GM12878 (cell line): ENCODE data around the gene P2RX4. TPM values are rescaled to one million over a fixed set of nuclear protein-coding genes. Genes with fewer than 3 reads are reported as not detected.

ENCODE experiments used
- ATAC-seq: fragments of 200-7000 bp; cut with Tn5 transposase; 3 replicates; pipeline ENCODE4 v1.9.1; 2020; ENCODE audit warnings: mild to moderate bottlenecking, moderate library complexity
- BruUV-seq: library from RNA; stranded (reverse); fragments of 400-500 nt; replicated peaks from 2 replicates; lab custom pipeline; 2021; lab: Mats Ljungman, UMichigan
- CTCF ChIA-PET: fragments of 300-600 bp; sonication (Branson Sonifier 250); formaldehyde crosslinking; extraction: SDS; loops from one replicate; lab custom pipeline; 2021; ENCODE audit warnings: inconsistent platforms; lab: Yijun Ruan, JAX
- POLR2A ChIA-PET: fragments of 350-600 bp; formaldehyde crosslinking; extraction: SDS; loops from one replicate; lab custom pipeline; 2021; ENCODE audit warnings: inconsistent platforms; lab: Charles Lee
- RAD21 ChIA-PET: fragments of 300-600 bp; sonication (Branson Sonifier 250); formaldehyde crosslinking; loops from one replicate; lab custom pipeline; 2023; ENCODE audit warnings: antibody characterized with exemption; ENCODE audit not compliant: unreplicated experiment; lab: Charles Lee
- SMC1A ChIA-PET: fragments of 300-600 bp; sonication (Branson Sonifier 250); formaldehyde crosslinking; loops from one replicate; lab custom pipeline; 2023; ENCODE audit not compliant: unreplicated experiment, uncharacterized antibody; lab: Charles Lee
- DNase-seq: peaks from one replicate; pipeline ENCODE4 v3.0.0-alpha.2; 2011; ENCODE audit warnings: low read depth, low spot score
- FAIRE-seq: peaks from 3 replicates; lab custom pipeline; 2011; peaks lifted over from hg19 to GRCh38; lab: Jason Lieb, UNC
- H2AFZ ChIP-seq: 2 replicates; pipeline ENCODE4 v1.6.0; 2011; ENCODE audit warnings: low read depth, low read length, control low read depth; ENCODE audit not compliant: control insufficient read depth
- H3K27ac ChIP-seq: 2 replicates; pipeline ENCODE4 v1.5.1; 2011; ENCODE audit warnings: control low read depth; ENCODE audit not compliant: control insufficient read depth, insufficient read depth
- H3K27me3 ChIP-seq, 2 experiments: replicated peaks in 1 of 2; 2 replicates each; pipeline versions ENCODE4 v1.6.0 to v1.6.1; 2011; ENCODE audit warnings: low read length in 1 of 2; ENCODE audit not compliant: control insufficient read depth in 2 of 2, insufficient read depth in 2 of 2
- H3K36me3 ChIP-seq, 2 experiments: 2 replicates each; pipeline ENCODE4 v1.5.1; 2011; ENCODE audit warnings: low read length in 1 of 2; ENCODE audit not compliant: control insufficient read depth in 2 of 2, insufficient read depth in 2 of 2
- H3K4me1 ChIP-seq: 2 replicates; pipeline ENCODE4 v1.6.1; 2011; ENCODE audit warnings: mild to moderate bottlenecking, low read length, moderate library complexity, mixed read lengths; ENCODE audit not compliant: control insufficient read depth, insufficient read depth
- H3K4me2 ChIP-seq: 2 replicates; pipeline ENCODE4 v1.6.0; 2011; ENCODE audit warnings: control low read depth; ENCODE audit not compliant: control insufficient read depth, insufficient read depth
- H3K4me3 ChIP-seq: fragments of 200-600 bp; sonication (generic); 2 replicates; pipeline ENCODE4 v1.5.1; 2016
- H3K79me2 ChIP-seq: 2 replicates; pipeline ENCODE4 v1.6.0; 2011; ENCODE audit warnings: low read length; ENCODE audit not compliant: control insufficient read depth, insufficient read depth
- H3K9ac ChIP-seq: 2 replicates; pipeline ENCODE4 v1.8.0; 2011; ENCODE audit warnings: low read length, control low read depth, mixed read lengths; ENCODE audit not compliant: control insufficient read depth, insufficient read depth
- H3K9me3 ChIP-seq: replicated peaks from 3 replicates; pipeline ENCODE4 v1.5.1; 2011; ENCODE audit warnings: mild to moderate bottlenecking, low read length; ENCODE audit not compliant: control insufficient read depth, insufficient read depth
- H4K20me1 ChIP-seq: 2 replicates; pipeline ENCODE4 v1.6.0; 2011; ENCODE audit not compliant: control insufficient read depth, insufficient read depth
- BCL11A ChIP-seq: IDR thresholded peaks from 2 replicates; pipeline ENCODE4 v1.6.1; 2011; ENCODE audit warnings: low read depth, low read length
- FOS ChIP-seq: IDR thresholded peaks from 3 replicates; pipeline ENCODE4 v1.6.1; 2011; ENCODE audit warnings: borderline replicate concordance; ENCODE audit not compliant: insufficient read length; ENCODE audit errors: extremely low read depth
- KAT2A ChIP-seq: conservative IDR thresholded peaks from 2 replicates; pipeline ENCODE4 v1.6.1; 2011; ENCODE audit warnings: low read depth, low read length; ENCODE audit not compliant: control insufficient read depth
- PAX5 ChIP-seq: IDR thresholded peaks from 2 replicates; pipeline ENCODE4 v1.6.1; 2011; ENCODE audit warnings: low read depth, low read length, borderline replicate concordance
- RELA ChIP-seq: fragments of 450-650 bp; IDR thresholded peaks from 2 replicates; pipeline ENCODE4 v1.8.0; 2014; ENCODE audit warnings: borderline replicate concordance; ENCODE audit not compliant: partially characterized antibody
- WGBS: methylation state at CpG from one replicate; pipeline ENCODE4 v1.1.6; 2016; ENCODE audit warnings: low lambda C conversion rate; ENCODE audit not compliant: insufficient replicate concordance, insufficient coverage; ENCODE audit errors: missing lambda C conversion rate; 5-methylcytosine and 5-hydroxymethylcytosine counted together
- in situ Hi-C: fragments of 300-500 bp; cut with MboI; formaldehyde crosslinking; loops from 9 replicates; pipeline ENCODE4 v1.14.3; 2018; ENCODE audit warnings: mixed read lengths
- intact Hi-C: fragments of 100-400 bp; cut with micrococcal nuclease; formaldehyde crosslinking; loops from one replicate; pipeline ENCODE4 v1.14.2; 2022; ENCODE audit not compliant: unreplicated experiment
- polyA plus RNA-seq, 11 experiments: library from polyadenylated mRNA; depleted of rRNA in 4 of 11; unstranded in 6 of 11; stranded (reverse) in 5 of 11; fragments of >200 nt; fragmentation: Nextera tagmentation in 4 of 11; fragmentation: Illumina TruSeq in 1 of 11; extraction: Ambion mirVana in 4 of 11; extraction: Trizol in 1 of 11; gene quantifications; 1 replicate in 1 of 11; 2 replicates in 10 of 11; pipeline versions ENCODE4 v1.2.1 to v1.2.3, GENCODE V29; 2011 to 2016; ENCODE audit warnings: inconsistent platforms in 2 of 11, missing spikeins in 2 of 11, low read depth in 1 of 11
- total RNA-seq, 4 experiments: library from RNA; depleted of rRNA in 3 of 4; stranded (reverse); fragments of >200 nt in 3 of 4; fragmentation: Illumina TruSeq in 1 of 4; extraction: Trizol in 1 of 4; gene quantifications; 2 replicates each; pipeline versions ENCODE4 v1.2.1 to v1.2.3, GENCODE V29; 2013 to 2021
- TF ChIP-seq, protein P1 (sequence below): IDR thresholded peaks from 2 replicates; pipeline ENCODE4 v1.6.1; 2011; ENCODE audit warnings: borderline replicate concordance, low read depth, mild to moderate bottlenecking, moderate library complexity, low read length; ENCODE audit not compliant: insufficient read depth, poor library complexity, severe bottlenecking
- TF ChIP-seq, protein P2 (sequence below): IDR thresholded peaks from 2 replicates; pipeline ENCODE4 v1.6.1; 2012; ENCODE audit warnings: low read depth, low read length, improper control_type of control experiment

P2RX4 gene
- total and polyA plus RNA-seq, 10 of the 15 experiments (the other 5 are each of a cell fraction or from before 2014, with no cell fraction given): 9.0 to 43.4 (median 20.5) TPM

DNA sequence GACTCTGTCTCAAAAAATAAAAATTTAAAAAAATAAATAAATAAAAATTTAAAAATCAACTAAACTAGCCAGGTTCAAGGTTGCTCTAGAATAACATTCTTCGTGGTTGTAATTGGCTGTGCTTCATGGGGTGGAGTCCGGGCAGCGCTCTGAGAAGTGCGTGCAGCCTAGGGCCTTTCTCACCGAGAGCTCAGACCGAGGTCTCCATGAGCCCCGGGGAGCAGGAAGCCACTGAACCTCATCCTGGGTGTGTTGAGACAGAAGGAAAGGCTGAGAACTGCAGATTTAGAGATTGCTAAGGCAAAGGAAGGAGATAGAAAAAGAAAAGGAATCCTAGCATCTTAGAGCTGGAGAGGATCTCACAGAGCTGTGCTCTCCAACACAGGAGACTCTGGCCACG lies 14.7 kb downstream of the P2RX4 start:
- no TSS peak for BruUV-seq
- H4K20me1 ChIP-seq: no peaks in the 10 kb centered on the region
- no peak overlapping the region for H3K4me3 ChIP-seq
- intact Hi-C loops (no loop called here), in situ Hi-C loops (no loop called here)
- ChIA-PET CTCF (interaction anchor here (1.4 to 5.5 kb wide), 2 partner anchors 14 to 164 kb away, joined by 3 to 32 read pairs; no protein-coding TSS in a partner anchor), RAD21 (interaction anchor here (0.7 to 1.4 kb wide), 7 partner anchors 9 to 247 kb away, joined by 3 to 5 read pairs (median 3); partner anchors contain the start of gene HNF1A), POLR2A (interaction anchor here (0.5 to 0.7 kb wide), 2 partner anchors 33 to 44 kb away, joined by 3 to 4 read pairs; no protein-coding TSS in a partner anchor), SMC1A (interaction anchor here (0.7 to 1.8 kb wide), 3 partner anchors 34 to 165 kb away, joined by 3 to 9 read pairs (median 4); no protein-coding TSS in a partner anchor)
- TF ChIP-seq BCL11A (no peak), KAT2A (no peak), PAX5 (no peak), FOS (no peak), RELA (no peak)
- TF ChIP-seq, protein P1, sequence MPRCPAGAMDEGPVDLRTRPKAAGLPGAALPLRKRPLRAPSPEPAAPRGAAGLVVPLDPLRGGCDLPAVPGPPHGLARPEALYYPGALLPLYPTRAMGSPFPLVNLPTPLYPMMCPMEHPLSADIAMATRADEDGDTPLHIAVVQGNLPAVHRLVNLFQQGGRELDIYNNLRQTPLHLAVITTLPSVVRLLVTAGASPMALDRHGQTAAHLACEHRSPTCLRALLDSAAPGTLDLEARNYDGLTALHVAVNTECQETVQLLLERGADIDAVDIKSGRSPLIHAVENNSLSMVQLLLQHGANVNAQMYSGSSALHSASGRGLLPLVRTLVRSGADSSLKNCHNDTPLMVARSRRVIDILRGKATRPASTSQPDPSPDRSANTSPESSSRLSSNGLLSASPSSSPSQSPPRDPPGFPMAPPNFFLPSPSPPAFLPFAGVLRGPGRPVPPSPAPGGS: no peak
- TF ChIP-seq, protein P2, sequence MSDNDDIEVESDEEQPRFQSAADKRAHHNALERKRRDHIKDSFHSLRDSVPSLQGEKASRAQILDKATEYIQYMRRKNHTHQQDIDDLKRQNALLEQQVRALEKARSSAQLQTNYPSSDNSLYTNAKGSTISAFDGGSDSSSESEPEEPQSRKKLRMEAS: no peak
- no peaks in the 10 kb centered on the region for H3K79me2 ChIP-seq
- H3K4me1 ChIP-seq: peaks cover 16% of the 10 kb centered on the region
- no peaks in the 10 kb centered on the region for H3K27me3 ChIP-seq
- no peak overlapping the region for H2AFZ ChIP-seq
- no peak overlapping the region for H3K27ac ChIP-seq
- no peak overlapping the region for H3K9ac ChIP-seq
- DNase-seq (no peak), FAIRE-seq (no peak), ATAC-seq (no peak)
- no peaks in the 10 kb centered on the region for H3K9me3 ChIP-seq
- peaks cover 0 to 4% of the 10 kb centered on the region in 2 experiments; a peak in 3 of 4 replicates for H3K36me3 ChIP-seq
- WGBS: 85% methylated on average over 8 of the region's 8 CpGs
- H3K4me2 ChIP-seq: no peak overlapping the region
